ENCODE measurements around the gene DDAH1.

Gene DDAH1

GRCh38 chr1:85437139-85437538 is 27.8 kb downstream of the DDAH1 start:
- no peak for DNase-seq

- DNase-seq: no peak
Observed at GRCh38 chr1:85433096-85433495, 31.9 kb downstream of the DDAH1 start.

- no peak for DNase-seq
Observed at GRCh38 chr1:85428471-85429089, 36.4 kb downstream of the DDAH1 start.

DNA sequence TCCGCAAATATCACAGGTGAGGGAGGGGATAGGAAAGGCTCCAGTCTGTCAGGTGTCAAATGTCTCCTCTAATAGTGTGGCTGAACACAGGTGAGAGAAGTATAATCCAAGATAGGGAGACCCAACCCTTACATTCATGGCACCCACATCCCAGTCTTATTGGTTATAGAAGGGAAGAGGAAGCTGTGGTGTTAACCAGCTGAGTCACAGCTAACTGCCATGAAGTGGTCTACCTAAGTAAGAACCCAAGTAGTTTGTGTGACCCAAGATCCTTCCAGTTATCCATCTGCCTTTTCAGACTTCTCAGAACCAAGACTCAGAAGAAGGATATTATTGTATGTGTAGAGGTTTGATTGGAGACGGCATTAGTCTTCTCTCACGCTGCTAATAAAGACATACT is 37.1 kb downstream of the DDAH1 start:
- DNase-seq: no peak

GRCh38 chr1:85427331-85427730 is 37.6 kb downstream of the DDAH1 start:
- no peak for DNase-seq

DNA sequence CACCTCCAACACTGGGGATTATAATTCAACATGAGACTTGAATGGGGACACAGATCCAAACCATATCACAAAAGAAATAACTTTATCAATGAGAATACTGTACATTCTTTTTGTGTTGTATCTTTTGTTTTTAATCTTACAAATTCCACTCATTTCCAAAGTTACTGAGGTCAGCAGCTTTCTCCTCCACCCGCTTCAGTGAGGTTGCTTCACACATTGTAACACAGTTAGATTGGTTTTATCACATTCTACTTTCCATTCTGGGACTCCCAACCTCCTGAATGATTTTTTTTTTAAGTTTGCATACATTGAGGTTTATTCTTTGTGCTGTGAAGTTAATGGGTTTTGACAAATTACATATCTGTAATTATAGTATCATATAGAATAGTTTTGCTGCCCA is 43.8 kb downstream of the DDAH1 start:
- no peak for DNase-seq

DNA sequence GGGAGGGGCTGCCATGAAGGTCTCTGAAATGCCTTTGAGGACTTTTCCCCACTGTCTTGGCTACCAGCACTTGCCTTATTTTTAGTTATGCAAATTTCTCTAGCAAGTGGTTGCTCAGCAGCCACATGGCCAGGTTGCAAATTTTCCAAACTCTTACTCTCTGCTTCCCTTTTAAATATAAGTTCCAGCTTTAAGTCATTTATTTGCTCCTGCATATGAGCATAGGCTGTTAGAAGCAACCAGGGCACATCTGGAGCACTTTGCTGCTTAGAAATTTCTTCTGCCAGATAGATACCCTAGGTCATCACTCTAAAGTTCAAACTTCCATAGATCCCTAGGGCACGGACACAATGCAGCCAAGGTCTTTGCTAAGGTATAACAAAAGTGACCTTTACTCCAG is 44.8 kb downstream of the DDAH1 start:
- no peak for DNase-seq

- DNase-seq: no peak
Observed at GRCh38 chr1:85417876-85418275, 47.1 kb downstream of the DDAH1 start.

- DNase-seq: no peak
Observed at GRCh38 chr1:85417017-85417416, 47.9 kb downstream of the DDAH1 start.

DNA sequence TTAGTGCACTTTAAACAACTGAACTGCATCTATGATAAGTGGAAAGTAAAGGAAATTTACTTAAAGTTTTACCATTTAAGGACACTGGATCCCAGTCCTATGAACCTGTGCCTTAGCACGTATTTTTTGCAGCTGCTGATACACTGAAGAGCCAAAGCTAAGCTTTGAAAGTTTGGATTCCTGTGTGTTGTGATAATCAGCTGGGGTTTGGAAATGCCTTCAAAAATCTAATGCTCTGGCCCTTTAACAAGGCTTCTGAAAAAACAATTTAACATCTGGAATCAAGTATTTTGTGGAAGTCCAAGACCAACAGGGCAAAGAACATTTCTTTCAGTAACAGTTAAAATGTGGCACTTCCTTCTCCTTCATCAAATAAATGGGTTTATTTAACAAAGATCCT is 51.8 kb downstream of the DDAH1 start:
- no peak for DNase-seq

DNA sequence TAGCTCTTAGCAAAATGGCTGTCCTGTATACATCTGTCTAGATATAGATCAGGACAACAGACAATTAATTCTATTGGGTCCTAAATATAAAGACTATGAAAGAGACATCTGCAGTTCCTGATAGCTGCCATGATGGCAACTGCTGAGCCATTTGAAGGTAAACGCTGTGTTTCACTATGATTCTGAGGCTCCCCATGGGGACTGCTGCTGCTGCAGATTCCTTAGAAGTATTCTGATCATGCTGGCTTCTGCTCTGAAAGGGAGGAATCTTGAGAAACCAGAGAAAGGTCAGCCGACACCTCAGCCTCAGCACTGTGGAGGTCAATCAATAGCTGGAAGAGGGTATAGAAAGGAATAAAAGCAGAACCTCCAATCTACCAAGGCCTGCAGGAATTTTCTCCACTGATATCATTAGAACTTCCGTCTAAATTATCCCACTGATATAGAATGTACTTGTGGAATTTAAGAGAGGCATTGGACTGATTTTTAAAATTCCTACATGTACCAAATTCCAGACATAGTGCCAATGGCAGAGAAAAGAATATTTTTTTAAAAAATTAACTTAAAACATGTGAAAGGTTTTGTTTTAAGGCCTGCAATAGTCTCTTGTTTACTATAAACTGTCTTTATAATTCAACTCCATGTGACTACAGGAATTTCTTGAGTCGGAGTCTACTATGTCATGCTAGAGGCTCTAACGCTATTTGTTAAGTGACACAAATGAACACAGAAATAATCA is 53.2 kb downstream of the DDAH1 start:
- no peak for DNase-seq

GRCh38 chr1:85409516-85409915 is 55.4 kb downstream of the DDAH1 start:
- DNase-seq: no peak

- no peak for DNase-seq
Observed at GRCh38 chr1:85407746-85408377, 57.1 kb downstream of the DDAH1 start.

DNA sequence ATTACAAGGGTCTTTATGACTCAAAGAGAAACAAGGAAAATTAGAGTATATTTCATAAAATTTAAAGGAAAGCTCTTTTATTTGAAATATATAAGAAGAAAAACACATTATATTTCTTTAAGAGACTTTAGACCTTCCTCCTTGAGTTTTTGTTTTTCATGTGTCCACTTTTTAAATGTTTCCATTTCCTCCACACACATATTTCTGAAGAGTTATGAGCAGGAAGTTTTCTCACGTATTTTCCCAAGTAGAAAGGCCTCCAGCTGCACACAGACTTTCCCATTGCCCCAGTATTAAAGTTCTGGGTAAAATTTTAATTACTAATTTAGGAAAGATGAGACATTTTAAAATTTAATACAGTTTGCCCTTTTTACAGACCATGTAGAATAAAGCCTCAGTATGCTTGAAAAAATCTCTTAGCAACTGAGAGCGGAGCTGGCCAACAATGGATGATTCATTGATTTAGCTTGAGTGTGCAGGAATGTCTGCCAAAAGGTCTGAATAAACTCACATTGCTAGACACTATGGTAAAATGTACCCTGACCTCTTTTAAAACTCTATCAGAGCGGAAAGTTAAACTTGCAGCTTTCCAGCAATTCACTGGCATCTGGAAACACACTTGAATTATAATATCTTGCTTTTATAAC is 57.9 kb downstream of the DDAH1 start:
- no peak for DNase-seq

DNA sequence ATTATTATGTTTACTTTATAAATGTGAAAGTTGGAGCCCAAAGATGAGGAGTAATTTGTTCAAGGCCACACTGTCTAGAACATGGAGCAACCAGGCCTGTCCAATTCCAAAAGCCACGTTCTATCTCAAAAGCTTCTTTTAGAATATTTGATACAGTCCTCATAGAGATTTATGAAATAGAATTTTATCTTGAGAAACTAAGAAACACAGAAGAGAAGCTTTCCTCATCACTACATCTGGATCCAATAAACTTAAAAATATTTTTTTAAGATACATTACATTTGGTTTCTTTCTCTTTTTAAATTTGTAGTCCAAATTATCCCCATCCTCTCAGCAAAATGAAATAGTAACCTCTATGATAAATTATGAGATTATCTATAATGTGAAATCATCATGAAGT is 58.9 kb downstream of the DDAH1 start:
- DNase-seq: no peak

- DNase-seq: no peak
Observed at GRCh38 chr1:85404408-85404807, 60.6 kb downstream of the DDAH1 start.

DNA sequence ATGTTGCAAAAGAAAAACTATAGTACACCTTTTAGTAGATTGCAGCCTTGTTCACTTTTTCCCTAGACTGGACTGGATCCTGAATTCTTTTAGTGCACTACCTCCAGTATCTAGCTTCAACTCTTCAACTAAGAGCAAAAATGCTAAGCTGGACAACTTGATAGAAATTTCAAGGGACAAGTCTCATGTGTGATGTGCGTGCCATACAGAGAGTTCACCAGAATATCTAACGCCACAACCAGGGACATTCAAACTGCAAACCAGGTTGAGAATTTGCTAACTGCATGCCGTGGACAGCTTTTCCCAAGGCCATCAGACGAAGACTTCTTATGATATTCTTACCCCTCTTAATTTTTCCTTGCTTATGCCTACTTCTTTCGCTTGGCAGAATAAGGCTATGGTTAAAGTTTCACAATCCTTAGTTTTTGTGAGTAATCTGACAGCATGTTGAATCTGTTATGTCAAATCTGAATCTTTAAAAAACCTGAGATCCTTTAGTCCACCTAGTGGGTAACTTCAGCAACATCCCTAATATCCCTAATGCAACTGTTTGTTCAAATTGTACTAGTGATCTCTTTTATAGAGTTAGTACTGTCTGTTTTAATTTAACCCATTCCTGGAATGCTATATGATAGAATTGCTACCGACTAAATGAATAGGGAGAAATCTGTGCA is 66.4 kb downstream of the DDAH1 start:
- DNase-seq: no peak

DNA sequence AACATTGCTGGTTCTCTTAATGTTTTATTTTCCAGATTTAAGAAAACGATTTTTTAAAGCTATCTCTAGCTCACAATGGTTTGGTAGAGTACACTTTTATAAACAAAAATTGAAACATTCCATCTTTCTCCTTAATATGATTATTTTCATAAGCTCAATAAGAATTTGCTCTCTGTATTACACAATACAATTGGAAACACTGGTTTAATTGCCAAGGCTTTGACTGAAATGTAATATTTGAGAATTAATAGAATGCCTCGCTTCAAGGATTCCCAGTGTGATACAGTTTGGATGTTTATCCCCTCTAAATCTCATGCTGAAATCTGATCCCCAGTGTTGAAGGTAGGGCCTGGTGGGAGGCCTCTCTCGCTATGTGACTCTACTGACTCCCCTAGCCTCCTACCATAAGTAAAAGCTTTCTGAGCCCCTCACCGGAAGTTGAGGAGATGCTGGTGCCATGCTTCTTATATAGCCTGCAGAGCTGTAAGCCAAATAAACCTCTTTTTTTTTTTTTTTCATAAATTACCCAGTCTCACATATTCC is 67.4 kb downstream of the DDAH1 start:
- DNase-seq: no peak

GRCh38 chr1:85396194-85396593 is 68.8 kb downstream of the DDAH1 start:
- DNase-seq: no peak

- no peak for DNase-seq
Observed at GRCh38 chr1:85394130-85394529, 70.8 kb downstream of the DDAH1 start.

DNA sequence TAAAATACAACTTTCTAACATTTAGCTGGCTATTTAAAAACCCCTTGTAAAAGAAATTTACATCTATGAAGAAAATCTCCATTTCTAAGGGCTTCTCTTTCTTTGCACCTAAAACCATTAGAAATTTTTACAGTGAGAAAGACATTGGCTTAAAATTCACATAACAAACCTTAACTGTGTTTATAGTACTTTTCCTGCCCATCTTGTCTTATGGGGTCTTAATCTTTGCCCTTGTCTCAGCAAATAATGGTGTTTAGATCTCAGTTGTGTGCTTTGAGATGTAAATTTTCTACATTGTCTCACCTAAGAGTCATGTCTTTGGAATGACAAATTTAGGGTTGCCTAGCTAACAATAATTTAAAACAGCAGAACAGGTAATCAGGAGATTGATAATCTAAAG is 71.5 kb downstream of the DDAH1 start:
- DNase-seq: no peak

DNA sequence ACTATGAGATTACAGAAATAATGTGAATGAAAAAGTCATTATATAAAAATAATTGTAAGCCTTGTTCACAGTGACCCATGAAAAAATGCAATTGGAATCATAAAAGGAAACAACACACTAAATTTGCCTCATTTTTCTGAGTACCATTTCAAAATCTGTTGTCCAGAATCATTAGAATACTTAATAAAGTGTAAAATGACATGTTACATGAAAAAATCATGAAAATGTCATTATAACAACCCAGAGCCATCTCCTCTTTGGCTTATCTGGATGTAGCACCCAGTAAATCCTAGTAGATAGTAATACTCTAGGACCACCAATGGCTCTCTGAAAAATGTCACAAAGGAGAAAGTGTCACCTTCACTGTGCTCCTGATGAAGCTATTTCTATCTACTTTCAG is 76.5 kb downstream of the DDAH1 start:
- DNase-seq: no peak

DNA sequence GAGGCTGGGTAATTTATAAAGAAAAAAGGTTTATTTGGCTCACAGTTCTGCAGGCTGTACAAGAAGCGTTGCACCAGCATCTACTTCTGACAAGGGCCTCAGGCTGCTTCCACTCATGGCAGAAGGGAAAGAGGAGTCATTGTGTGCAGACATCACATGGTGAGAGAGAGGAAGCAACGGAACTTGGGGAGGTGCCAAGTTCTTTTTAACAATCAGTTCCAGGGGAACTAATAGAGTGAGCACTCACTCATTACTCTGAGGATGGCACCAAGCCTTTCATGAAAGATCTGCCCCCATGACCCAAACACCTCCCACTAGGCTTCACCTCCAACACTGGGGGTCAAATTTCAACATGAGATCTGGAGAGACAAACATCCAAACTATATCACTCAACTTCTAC is 77.2 kb downstream of the DDAH1 start:
- no peak for DNase-seq
